Endothelial cell of umbilical vein (primary cell): ENCODE results near the gene NCKAP5. TPM values are rescaled to one million over a fixed set of nuclear protein-coding genes. Genes with fewer than 3 reads are reported as not detected.

Experiments used
- BruUV-seq: library from RNA; stranded (reverse); fragments of 400-500 nt; replicated peaks from 2 replicates; lab custom pipeline; 2021; lab: Mats Ljungman, UMichigan
- CTCF ChIA-PET: fragments of 300-600, 350-600 bp; sonication (Branson Sonifier 250); formaldehyde crosslinking; loops from one replicate; lab custom pipeline; 2021; ENCODE audit warnings: antibody characterized with exemption, inconsistent platforms; lab: Charles Lee
- POLR2A ChIA-PET: fragments of 300-600, 350-600 bp; sonication (Branson Sonifier 250); formaldehyde crosslinking; loops from one replicate; lab custom pipeline; 2021; ENCODE audit warnings: antibody characterized with exemption, inconsistent platforms; lab: Charles Lee
- DNase-seq: peaks from one replicate; pipeline ENCODE4 v3.0.0-alpha.2; 2011; ENCODE audit warnings: low read depth, low spot score
- FAIRE-seq: peaks from 2 replicates; lab custom pipeline; 2011; peaks lifted over from hg19 to GRCh38; lab: Jason Lieb, UNC
- H2AFZ ChIP-seq: 2 replicates; pipeline ENCODE4 v1.6.0; 2012; ENCODE audit warnings: low read depth, low read length, control low read depth, inconsistent platforms
- H3K27ac ChIP-seq: 2 replicates; pipeline ENCODE4 v1.5.1; 2011; ENCODE audit warnings: low read depth, mild to moderate bottlenecking, control low read depth, low read length, moderate library complexity; ENCODE audit not compliant: insufficient read depth
- H3K27me3 ChIP-seq, 2 experiments: 2 replicates each; pipeline versions ENCODE4 v1.6.0 to v1.6.1; 2011; ENCODE audit warnings: low read length in 2 of 2, mixed read lengths in 1 of 2; ENCODE audit not compliant: control insufficient read depth in 2 of 2, insufficient read depth in 2 of 2
- H3K36me3 ChIP-seq, 2 experiments: 2 replicates in 1 of 2; 3 replicates in 1 of 2; pipeline ENCODE4 v1.5.1; 2011; ENCODE audit warnings: low read length in 2 of 2, mild to moderate bottlenecking in 1 of 2, moderate library complexity in 1 of 2; ENCODE audit not compliant: control insufficient read depth in 2 of 2, insufficient read depth in 2 of 2; ENCODE audit errors: extremely low read depth in 1 of 2
- H3K4me1 ChIP-seq: 3 replicates; pipeline ENCODE4 v1.5.1; 2011; ENCODE audit warnings: mild to moderate bottlenecking, low read length; ENCODE audit not compliant: control insufficient read depth, insufficient read depth; ENCODE audit errors: extremely low read depth
- H3K4me2 ChIP-seq: 2 replicates; pipeline ENCODE4 v1.6.1; 2011; ENCODE audit warnings: low read length, control low read depth, mixed read lengths; ENCODE audit not compliant: insufficient read depth
- H3K4me3 ChIP-seq, 3 experiments: fragments of 200-600 bp in 1 of 3; sonication (generic), shearing (Covaris generic) in 1 of 3; replicated peaks in 1 of 3; 2 replicates each; pipeline ENCODE4 v1.5.1; 2011 to 2016; ENCODE audit warnings: control low read depth in 3 of 3, low read length in 3 of 3, mild to moderate bottlenecking in 2 of 3, inconsistent platforms in 1 of 3, low read depth in 1 of 3, moderate library complexity in 1 of 3; ENCODE audit not compliant: insufficient read depth in 1 of 3
- H3K79me2 ChIP-seq: 2 replicates; pipeline ENCODE4 v1.6.0; 2012; ENCODE audit warnings: low read length, inconsistent platforms; ENCODE audit not compliant: control insufficient read depth, insufficient read depth
- H3K9ac ChIP-seq: replicated peaks from 2 replicates; pipeline ENCODE3; 2011; ENCODE audit warnings: low read length, control low read depth; ENCODE audit not compliant: insufficient read depth; ENCODE audit errors: extremely low read depth
- H3K9me1 ChIP-seq: replicated peaks from 3 replicates; pipeline ENCODE4 v1.6.0; 2011; ENCODE audit warnings: mild to moderate bottlenecking, low read length; ENCODE audit not compliant: control insufficient read depth, insufficient read depth; ENCODE audit errors: extremely low read depth
- H3K9me3 ChIP-seq: replicated peaks from 2 replicates; pipeline ENCODE4 v1.5.1; 2012; ENCODE audit warnings: low read length, inconsistent platforms; ENCODE audit not compliant: control insufficient read depth, insufficient read depth
- H4K20me1 ChIP-seq: replicated peaks from 2 replicates; pipeline ENCODE3; 2011; ENCODE audit warnings: mild to moderate bottlenecking, low read length; ENCODE audit not compliant: control insufficient read depth, insufficient read depth; ENCODE audit errors: extremely low read depth
- CTCF ChIP-seq, 2 donors: IDR thresholded peaks; 1 replicate in 1 of 2; 2 replicates in 1 of 2; pipeline ENCODE4 v1.5.1; 2011; ENCODE audit warnings: low read length in 2 of 2, mild to moderate bottlenecking in 2 of 2, moderate library complexity in 2 of 2, control low read depth in 1 of 2, inconsistent platforms in 1 of 2, low read depth in 1 of 2; ENCODE audit not compliant: insufficient read depth in 1 of 2; ENCODE audit errors: extremely low read depth in 1 of 2
- EZH2 ChIP-seq: IDR thresholded peaks from 2 replicates; pipeline ENCODE4 v1.6.1; 2012; ENCODE audit warnings: borderline replicate concordance, low read depth, mild to moderate bottlenecking, moderate library complexity, low read length, inconsistent platforms; ENCODE audit not compliant: severe bottlenecking
- FOS ChIP-seq: IDR thresholded peaks from 2 replicates; pipeline ENCODE4 v1.6.1; 2011; ENCODE audit warnings: mild to moderate bottlenecking, low read length, moderate library complexity, borderline replicate concordance; ENCODE audit not compliant: insufficient read depth
- GATA2 ChIP-seq: IDR thresholded peaks from 2 replicates; pipeline ENCODE4 v1.7.0; 2011; ENCODE audit warnings: low read depth, mild to moderate bottlenecking, moderate library complexity, mixed read lengths, low read length; ENCODE audit not compliant: insufficient read length, insufficient read depth
- JUN ChIP-seq: IDR thresholded peaks from 2 replicates; pipeline ENCODE4 v1.6.1; 2011; ENCODE audit warnings: borderline replicate concordance, low read depth; ENCODE audit not compliant: insufficient read length, insufficient read depth
- MAX ChIP-seq: IDR thresholded peaks from 2 replicates; pipeline ENCODE4 v1.6.1; 2011; ENCODE audit not compliant: insufficient read depth, insufficient read length
- MYC ChIP-seq: IDR thresholded peaks from one replicate; pipeline ENCODE4 v1.6.1; 2011; ENCODE audit warnings: mild to moderate bottlenecking, low read depth, low read length
- POLR2A ChIP-seq: IDR thresholded peaks from 2 replicates; pipeline ENCODE4 v1.6.1; 2012; ENCODE audit warnings: low read depth, mild to moderate bottlenecking, control low read depth, low read length
- POLR2AphosphoS5 ChIP-seq: IDR thresholded peaks from 2 replicates; pipeline ENCODE4 v1.6.1; 2012; ENCODE audit warnings: low read depth, mild to moderate bottlenecking, control low read depth, low read length, moderate library complexity; ENCODE audit not compliant: insufficient read depth
- dilution Hi-C: fragments of 300-500 bp; cut with MboI; formaldehyde crosslinking; loops from one replicate; pipeline ENCODE4 v1.15.0; 2019; ENCODE audit warnings: low sequenced_read_pairs; ENCODE audit not compliant: extremely low pct_ligation_motif_present
- intact Hi-C: fragments of 100-400 bp; cut with micrococcal nuclease; formaldehyde crosslinking; loops from one replicate; pipeline ENCODE4 v1.10.0; 2022
- polyA plus RNA-seq, 4 experiments: library from polyadenylated mRNA; depleted of rRNA in 3 of 4; stranded (reverse) in 3 of 4; unstranded in 1 of 4; fragments of >200 nt; gene quantifications; 2 replicates each; pipeline versions ENCODE4 v1.2.1 to v1.2.3, GENCODE V29; 2011 to 2012; ENCODE audit warnings: missing spikeins in 1 of 4
- total RNA-seq: library from RNA; stranded (reverse); gene quantifications from 2 replicates; pipeline ENCODE4 v1.2.3, GENCODE V29; 2021

NCKAP5 gene
- total and polyA plus RNA-seq, 2 donors (not counting 3 experiments of a cell fraction or from before 2014, with no cell fraction given) = 0.47 to 3.3 TPM

- DNase-seq (no peak), FAIRE-seq (no peak)
- Histone ChIP-seq H3K79me2 (no peaks in the 10 kb centered on the region), H3K4me2 (no peak overlapping the region), H3K9me1 (no peaks in the 10 kb centered on the region), H2AFZ (no peak overlapping the region), H3K27ac (no peak overlapping the region), H3K36me3 (no peaks in the 10 kb centered on the region), H3K9ac (no peak overlapping the region), H3K4me1 (no peaks in the 10 kb centered on the region), H3K9me3 (no peaks in the 10 kb centered on the region), H3K27me3 (no peaks in the 10 kb centered on the region), H3K4me3 (no peak overlapping the region), H4K20me1 (no peaks in the 10 kb centered on the region)
- ChIA-PET CTCF (no interaction called here), POLR2A (no interaction called here)
- intact Hi-C loops = no loop called here
- no TSS peak for BruUV-seq
- TF ChIP-seq JUN = no peak
- TF ChIP-seq EZH2 = no peak
- no peak for TF ChIP-seq POLR2A
- TF ChIP-seq CTCF (IDR thresholded peaks at IDR 0.05; ENCODE audit: extremely low read depth in 1 of 2, insufficient read depth in 1 of 2, low read depth in 1 of 2, low read length in 2 of 2) = no peak
- no peak for TF ChIP-seq MAX
- no peak for TF ChIP-seq MYC
- TF ChIP-seq FOS = no peak
- TF ChIP-seq POLR2AphosphoS5 = no peak
- TF ChIP-seq GATA2 = no peak
- dilution Hi-C loops = no loop called here
These were observed 835.2 kb downstream of the NCKAP5 start for GRCh38 chr2:132733094-132733493.
